Measurements from ENCODE around the gene ANKDD1B.

GRCh38 chr5:75653521-75653920 is 42.3 kb downstream of the ANKDD1B start:
- TF ChIP-seq CTCF (IDR thresholded peaks at IDR 0.05) (no peak), REST (IDR thresholded peaks at IDR 0.05) (no peak), MAZ (IDR thresholded peaks at IDR 0.05; ENCODE audit: borderline replicate concordance, low read depth, low read length) (no peak), POLR2A (IDR thresholded peaks at IDR 0.05; ENCODE audit: low read length) (no peak), PBX3 (IDR thresholded peaks at IDR 0.05) (no peak), CHD4 (IDR thresholded peaks at IDR 0.05; ENCODE audit: borderline replicate concordance) (no peak), CHD2 (IDR thresholded peaks at IDR 0.05; ENCODE audit: low read length, partially characterized antibody) (no peak), BHLHE40 (IDR thresholded peaks at IDR 0.05; ENCODE audit: low read depth, low read length) (no peak), TP53 (CRISPR knock-in tag; IDR thresholded peaks at IDR 0.05) (no peak), GATA3 (IDR thresholded peaks at IDR 0.05; ENCODE audit: borderline replicate concordance) (no peak), POLR2AphosphoS2 (conservative IDR thresholded peaks at IDR 0.05; ENCODE audit: low read length) (no peak)
